Muscle of arm (tissue), 12 donors: Measurements from ENCODE around the gene POU2F1. TPM values are rescaled to one million over a fixed set of nuclear protein-coding genes. Genes with fewer than 3 reads are reported as not detected.

Experiments used
- DNase-seq: peaks from one replicate; pipeline ENCODE4 v3.0.0-alpha.2; 2013
- polyA plus RNA-seq, 12 donors: library from polyadenylated mRNA; unstranded; fragments of 120-200 nt; gene quantifications; one replicate each; pipeline ENCODE4 v1.2.1, GENCODE V29; 2013; ENCODE audit not compliant: insufficient read length in 12 of 12

POU2F1 gene
- polyA plus RNA-seq, 12 donors: 5.3 to 38.4 (median 7.4) TPM

DNA sequence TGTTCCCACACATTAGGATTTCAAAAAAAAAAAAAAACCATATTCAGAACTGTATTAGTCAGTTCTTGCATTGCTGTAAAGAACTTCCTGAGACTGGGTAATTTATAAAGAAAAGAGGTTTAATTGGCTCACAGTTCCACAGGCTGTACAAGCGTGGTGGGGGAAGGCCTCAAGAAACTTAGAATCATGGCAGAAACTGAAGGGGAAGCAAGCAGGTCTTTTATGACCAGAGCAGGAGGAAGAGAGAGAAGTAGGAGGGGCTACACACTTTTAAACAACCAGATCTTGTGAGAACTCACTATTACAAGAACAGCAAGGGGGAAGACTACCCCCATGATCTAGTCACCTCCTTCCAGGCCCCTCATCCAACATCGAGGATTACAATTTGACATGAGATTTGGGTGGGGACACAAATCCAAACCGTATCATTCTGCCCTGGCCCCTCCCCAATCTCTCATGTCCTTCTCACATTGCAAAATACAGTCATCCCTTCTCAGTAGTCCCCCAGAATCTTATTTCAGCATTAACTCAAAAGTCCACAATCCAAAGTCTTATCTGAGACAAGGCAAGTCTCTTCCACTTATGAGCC is 51.8 kb downstream of the POU2F1 start:
- no peak for DNase-seq

GRCh38 chr1:167273027-167273800 is 52.5 kb downstream of the POU2F1 start:
- no peak for DNase-seq

GRCh38 chr1:167274061-167274460 is 53.4 kb downstream of the POU2F1 start:
- DNase-seq: no peak

DNA sequence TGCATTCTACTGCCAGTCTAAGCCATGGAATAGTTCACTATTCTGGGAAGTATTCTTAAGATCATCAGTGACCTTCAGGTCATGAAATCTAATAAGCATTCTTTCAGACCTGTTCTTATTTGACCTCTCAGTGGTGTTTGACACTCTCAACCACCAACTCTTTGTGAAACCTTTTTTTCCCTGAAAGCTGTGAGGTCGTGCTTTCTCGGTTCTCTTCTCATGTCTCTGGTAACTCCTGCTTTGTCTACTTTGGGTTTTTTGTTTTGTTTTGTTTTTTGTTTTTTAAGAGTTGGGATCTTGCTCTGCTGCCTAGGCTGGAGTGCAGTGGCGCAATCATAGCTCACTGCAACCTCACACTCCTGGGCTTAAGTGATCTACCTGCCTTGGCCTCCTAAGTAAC is 56.3 kb downstream of the POU2F1 start:
- DNase-seq: no peak

- DNase-seq: no peak
These were observed 57.8 kb downstream of the POU2F1 start for GRCh38 chr1:167278497-167278896.

DNA sequence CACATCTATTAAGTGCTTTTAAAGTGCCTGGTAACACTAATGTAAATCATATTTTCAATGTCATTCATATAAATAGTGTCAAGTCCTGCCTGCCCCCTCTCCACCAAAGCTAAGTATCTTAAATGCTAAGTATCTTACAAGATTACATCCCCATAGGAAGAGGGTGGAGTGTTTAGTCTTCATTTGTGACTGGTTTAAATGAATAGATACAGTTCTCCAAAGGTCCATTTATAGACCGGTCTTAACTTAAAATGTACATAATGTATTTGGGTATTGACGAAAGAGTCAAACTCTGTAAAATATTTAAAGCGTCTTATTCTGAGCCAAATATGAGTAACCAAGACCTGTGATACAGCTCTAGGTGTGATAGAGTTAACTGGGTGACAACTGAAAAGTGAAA is 60.2 kb downstream of the POU2F1 start:
- no peak for DNase-seq

DNA sequence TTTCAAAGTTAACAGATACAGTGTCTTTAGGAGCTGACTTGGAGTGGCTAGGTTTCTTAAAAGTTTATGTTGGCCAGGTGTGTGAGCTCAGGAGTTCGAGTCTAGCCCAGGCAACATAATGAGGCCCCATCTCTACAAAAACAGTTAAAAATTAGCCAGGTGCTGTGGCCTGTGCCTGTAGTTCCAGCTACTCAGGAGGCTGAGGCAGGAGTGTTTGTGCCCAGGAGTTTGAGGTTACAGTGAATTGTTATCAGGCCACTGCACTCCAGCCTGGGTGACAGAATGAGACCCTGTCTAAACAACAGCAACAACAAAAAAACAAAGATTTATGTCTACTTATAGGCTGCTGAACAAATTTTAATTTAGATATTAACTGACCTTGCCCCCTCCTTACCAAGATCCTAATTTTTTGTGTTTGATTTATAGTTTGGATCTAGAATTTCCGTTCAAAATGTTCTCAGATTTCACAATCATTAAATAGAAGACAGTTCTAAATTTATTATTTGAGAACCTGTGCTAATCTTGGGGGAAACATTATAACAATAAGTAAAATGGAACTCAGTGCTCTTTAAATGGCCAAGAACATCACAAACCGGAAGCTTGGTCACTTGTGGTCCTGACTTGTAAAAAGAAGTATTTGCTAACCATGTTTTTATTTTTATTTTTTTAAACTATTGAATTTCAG is 67.8 kb downstream of the POU2F1 start:
- DNase-seq: no peak

DNA sequence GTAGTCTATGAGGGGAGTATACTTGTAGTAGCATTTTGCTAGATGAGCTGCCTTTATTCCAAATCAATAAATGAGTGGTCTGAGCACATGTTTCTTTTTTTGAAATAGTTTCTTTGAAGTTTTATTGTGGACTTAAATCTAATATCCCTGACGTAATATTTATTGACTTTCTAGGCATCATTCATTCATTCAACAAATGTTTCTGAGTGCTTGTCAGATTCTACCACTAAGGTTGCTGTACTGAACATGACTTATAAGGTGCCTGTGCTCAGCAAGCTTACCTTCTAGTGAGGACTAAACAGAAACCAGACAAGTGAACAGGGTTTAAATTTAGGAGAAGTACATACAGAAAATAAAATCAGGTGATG is 68.4 kb downstream of the POU2F1 start:
- DNase-seq: no peak

- DNase-seq: no peak
These were observed 69.3 kb downstream of the POU2F1 start for GRCh38 chr1:167289966-167290365.

DNA sequence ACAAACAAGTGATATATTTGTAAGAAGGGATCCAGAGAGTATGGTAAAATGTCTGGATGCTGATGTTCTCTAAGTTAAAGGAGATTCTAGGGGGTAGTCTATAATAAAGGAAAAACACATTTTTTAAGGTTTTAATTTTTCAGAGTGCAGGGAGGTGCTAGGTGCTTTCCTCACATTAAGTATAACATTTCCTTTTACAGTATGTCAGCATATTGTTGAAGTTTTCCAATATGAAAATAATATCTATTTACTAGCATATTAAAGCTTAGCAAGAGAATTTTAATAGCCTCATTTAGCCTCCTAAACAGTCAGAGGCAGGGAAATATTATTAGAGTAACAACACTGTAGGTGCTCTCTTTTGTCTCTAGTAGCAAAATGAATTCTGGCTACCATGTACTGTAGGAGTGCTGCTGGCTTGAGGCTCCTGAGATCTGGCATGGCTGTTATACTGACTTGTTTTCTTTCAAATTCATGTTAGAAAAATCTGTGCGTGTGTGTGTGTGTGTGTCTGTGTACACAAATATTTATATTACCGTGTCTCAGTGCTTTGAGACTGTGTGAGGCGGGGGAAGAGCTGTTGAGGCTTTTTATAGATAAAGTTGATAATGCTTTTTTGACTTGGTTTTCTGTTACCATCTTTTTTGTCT is 71.0 kb downstream of the POU2F1 start:
- DNase-seq: no peak

DNA sequence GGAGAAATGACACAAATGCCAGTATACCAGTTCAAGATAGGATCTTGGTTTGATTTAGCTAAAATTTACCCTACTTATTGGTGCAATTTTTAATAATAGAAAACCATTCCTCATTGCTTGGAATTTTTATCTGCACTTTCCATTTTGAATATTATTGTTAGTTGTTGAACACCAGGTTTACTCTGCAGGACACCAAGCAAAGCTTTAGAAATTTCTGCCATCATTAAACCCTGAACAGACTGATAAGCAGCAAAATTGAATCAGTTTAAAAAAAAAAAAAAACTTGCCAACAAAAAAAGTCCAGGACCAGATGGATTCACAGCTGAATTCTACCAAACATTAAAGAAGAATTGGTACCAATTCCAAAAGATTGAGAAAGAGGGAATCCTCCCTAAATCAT is 71.5 kb downstream of the POU2F1 start:
- no peak for DNase-seq

DNA sequence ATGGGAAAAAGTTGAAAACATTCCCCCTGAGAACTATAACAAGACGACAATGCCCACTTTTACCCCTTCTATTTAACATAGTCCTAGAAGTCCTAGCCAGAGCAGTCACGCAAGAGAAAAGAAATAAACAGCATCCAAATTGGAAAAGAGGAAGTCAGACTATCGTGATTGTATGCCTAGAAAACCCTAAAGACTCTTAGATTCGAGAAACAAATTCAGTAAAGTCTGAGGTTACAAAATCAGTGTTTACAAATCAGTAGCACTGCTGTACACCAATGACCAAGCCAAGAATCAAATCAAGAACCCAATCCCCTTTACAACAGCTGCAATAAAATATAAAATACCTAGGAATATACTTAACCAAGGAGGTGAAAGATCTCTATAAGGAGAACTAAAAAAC is 72.4 kb downstream of the POU2F1 start:
- DNase-seq: no peak

GRCh38 chr1:167294528-167294927 is 73.8 kb downstream of the POU2F1 start:
- DNase-seq: no peak

- DNase-seq: no peak
These were observed 76.8 kb downstream of the POU2F1 start for GRCh38 chr1:167297222-167298214.

DNA sequence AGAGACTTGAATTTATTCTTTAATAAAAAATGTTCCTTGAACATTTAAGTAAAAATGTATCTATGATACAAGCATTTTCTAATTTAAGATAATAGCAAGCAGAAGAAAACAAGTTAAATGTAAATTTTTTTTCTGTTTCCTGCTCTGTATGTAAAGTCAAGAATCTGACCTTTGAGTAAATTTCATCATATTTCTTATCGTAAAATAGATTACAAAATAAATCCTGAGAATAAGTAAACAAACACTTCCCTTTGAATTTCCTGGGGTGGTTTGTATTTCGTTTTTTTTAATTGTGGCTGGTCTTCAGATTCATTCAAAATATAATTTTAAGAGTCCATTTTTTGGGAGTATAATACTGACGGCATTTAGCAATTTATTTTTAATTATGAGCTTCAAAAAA is 77.6 kb downstream of the POU2F1 start:
- DNase-seq: no peak

GRCh38 chr1:167301355-167301754 is 80.7 kb downstream of the POU2F1 start:
- DNase-seq: no peak

DNA sequence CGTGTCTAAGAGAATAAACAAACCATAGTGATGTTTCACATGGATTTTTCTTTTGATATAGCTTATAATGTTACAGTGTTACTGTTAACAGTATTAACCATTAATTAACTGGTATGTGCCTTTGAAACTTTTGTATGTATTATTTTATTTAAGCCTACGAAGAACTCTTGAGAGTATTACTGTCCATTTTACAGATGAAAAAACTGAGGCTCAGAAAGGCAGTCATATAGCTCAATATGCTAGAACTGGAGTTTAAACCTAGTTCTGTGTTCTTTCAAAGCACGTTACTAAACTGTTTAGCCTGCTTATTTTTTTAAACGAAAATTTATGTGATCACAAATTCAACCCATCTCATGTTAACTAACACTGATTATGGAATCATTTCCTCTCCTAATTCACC is 83.5 kb downstream of the POU2F1 start:
- no peak for DNase-seq

- no peak for DNase-seq
These were observed 84.5 kb downstream of the POU2F1 start for GRCh38 chr1:167305059-167305705.

DNA sequence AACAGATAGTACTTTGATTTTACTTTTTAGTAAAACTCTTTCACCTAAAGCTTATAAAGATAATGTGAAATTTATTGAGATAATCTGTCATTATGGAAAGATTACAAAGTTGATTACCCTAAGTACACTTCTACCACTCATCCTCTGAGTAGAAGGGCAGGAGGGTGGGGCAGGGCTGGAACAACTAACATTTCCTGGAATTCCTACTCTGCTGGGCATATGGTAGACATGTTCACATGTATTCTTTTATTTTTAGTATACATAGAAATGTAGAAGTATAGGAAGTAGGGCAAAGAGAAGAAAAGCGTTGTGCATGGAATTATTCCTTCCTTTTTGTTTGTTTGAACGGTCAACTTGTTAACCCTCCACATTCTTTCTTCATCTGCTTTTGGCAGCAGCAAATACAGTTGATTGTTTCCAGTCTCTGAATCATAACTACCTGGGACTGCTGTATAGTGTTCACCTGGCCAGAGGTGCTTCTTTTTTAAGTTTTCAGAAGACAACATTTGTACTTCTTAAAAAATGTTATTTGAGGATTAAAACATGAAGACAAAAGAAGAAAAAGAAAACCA is 85.1 kb downstream of the POU2F1 start:
- no peak for DNase-seq

DNA sequence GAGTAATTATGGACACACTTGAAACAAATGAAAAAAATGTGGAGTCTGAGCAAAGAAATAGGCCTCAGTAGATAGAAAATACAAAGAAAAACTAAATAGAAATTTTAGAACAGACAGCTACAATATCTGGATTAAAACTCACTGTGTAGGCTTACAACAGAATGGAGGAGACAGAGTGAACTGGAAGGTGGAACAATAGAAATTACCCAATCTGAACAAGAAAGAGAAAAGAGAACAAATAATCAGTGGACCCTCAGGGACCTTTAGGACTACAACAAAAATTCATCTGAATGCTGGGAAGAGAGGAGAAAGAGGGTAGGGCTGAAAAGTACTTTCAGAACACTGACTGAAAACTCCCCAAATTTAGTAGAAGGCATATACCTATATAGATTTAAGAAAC is 90.0 kb downstream of the POU2F1 start:
- DNase-seq: no peak

GRCh38 chr1:167312871-167313270 is 92.2 kb downstream of the POU2F1 start:
- DNase-seq: no peak
